Ovary (tissue), 3 donors: ENCODE results near the gene DEFB115.

Experiments
- EP300 ChIP-seq: sonication (generic); formaldehyde crosslinking; IDR thresholded peaks from one replicate; pipeline ENCODE4 v1.6.1; 2017; ENCODE audit warnings: antibody characterized with exemption
- POLR2A ChIP-seq: fragments of 450-650 bp; IDR thresholded peaks from one replicate; pipeline ENCODE4 v1.6.1; 2017; ENCODE audit warnings: antibody characterized with exemption, mild to moderate bottlenecking, moderate library complexity
- TF ChIP-seq, protein P1 (sequence below), 3 donors: fragments of 450-650 bp in 2 of 3; fragments of 200-600 bp in 1 of 3; IDR thresholded peaks; one replicate each; pipeline versions ENCODE4 v1.5.1 to v1.8.0; 2016 to 2022; ENCODE audit warnings: antibody characterized with exemption in 3 of 3, mild to moderate bottlenecking in 1 of 3
- donor health status: DM: no; HTN: no; CAD: no.

DNA sequence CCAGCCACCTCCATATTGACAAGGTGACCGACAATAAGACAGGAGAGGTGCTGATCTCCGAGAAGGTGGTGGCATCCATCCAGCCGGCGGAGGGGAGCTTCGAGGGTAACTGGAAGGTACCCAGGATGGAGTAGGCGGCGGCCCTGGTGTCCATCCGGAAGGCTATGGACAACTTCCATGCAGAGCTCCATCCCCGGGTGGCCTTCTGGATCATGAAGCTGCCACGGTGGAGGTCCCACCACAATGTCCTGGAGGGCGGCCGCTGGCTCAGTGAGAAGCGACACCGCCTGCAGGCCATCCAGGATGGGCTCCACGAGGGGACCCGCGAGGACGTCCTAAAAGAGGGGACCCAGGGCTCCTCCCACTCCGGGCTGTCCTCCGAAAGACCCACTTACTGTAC is 17.0 kb downstream of the DEFB115 start:
- TF ChIP-seq, protein P1, sequence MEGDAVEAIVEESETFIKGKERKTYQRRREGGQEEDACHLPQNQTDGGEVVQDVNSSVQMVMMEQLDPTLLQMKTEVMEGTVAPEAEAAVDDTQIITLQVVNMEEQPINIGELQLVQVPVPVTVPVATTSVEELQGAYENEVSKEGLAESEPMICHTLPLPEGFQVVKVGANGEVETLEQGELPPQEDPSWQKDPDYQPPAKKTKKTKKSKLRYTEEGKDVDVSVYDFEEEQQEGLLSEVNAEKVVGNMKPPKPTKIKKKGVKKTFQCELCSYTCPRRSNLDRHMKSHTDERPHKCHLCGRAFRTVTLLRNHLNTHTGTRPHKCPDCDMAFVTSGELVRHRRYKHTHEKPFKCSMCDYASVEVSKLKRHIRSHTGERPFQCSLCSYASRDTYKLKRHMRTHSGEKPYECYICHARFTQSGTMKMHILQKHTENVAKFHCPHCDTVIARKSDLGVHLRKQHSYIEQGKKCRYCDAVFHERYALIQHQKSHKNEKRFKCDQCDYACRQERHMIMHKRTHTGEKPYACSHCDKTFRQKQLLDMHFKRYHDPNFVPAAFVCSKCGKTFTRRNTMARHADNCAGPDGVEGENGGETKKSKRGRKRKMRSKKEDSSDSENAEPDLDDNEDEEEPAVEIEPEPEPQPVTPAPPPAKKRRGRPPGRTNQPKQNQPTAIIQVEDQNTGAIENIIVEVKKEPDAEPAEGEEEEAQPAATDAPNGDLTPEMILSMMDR (IDR thresholded peaks at IDR 0.05) = no peak
- TF ChIP-seq POLR2A = no peak
- TF ChIP-seq EP300 = no peak
